ENCODE results near the gene RPH3AL. TPM values are rescaled to one million over a fixed set of nuclear protein-coding genes. Genes with fewer than 3 reads are reported as not detected.
A peak's percentile ranks its signal among the peaks of the same experiment; 100 is the strongest.

Gene RPH3AL
- total and polyA plus RNA-seq, 9 donors: 5.8 to 43.8 (median 21.0) TPM

- Histone ChIP-seq H3K9me3 (no peaks in the 10 kb centered on the region), H3K4me1 (ENCODE audit: insufficient read depth) (no peaks in the 10 kb centered on the region), H3K27ac (no peak overlapping the region), H3K4me3 (no peak overlapping the region), H3K36me3 (no peaks in the 10 kb centered on the region), H3K27me3 (no peaks in the 10 kb centered on the region)
- 79 to 87% (median 82%) methylated on average over 26 to 27 of the region's 27 CpGs for WGBS, 3 donors
- peak in 2 of 5 donors; percentile 17 to 27 for DNase-seq
- intact Hi-C loops (cut with DNase I): no loop called here
- TF ChIP-seq CTCF (IDR thresholded peaks at IDR 0.05) (no peak), EP300 (IDR thresholded peaks at IDR 0.05) (no peak), POLR2A (IDR thresholded peaks at IDR 0.05) (no peak)
These were observed 82.7 kb downstream of the RPH3AL start for GRCh38 chr17:269616-270514.

- H3K9me3 ChIP-seq: no peaks in the 10 kb centered on the region
- no peaks in the 10 kb centered on the region for H3K36me3 ChIP-seq
- no peak overlapping the region for H3K4me3 ChIP-seq
- H3K27me3 ChIP-seq: no peaks in the 10 kb centered on the region
- H3K27ac ChIP-seq: no peak overlapping the region
- H3K4me1 ChIP-seq (ENCODE audit: insufficient read depth): no peaks in the 10 kb centered on the region
- DNase-seq: peak in 4 of 5 donors; percentile 12 to 26 (median 20)
- 74 to 85% (median 81%) methylated on average over 31 of the region's 31 CpGs for WGBS, 3 donors
- intact Hi-C loops (cut with DNase I): no loop called here
- no peak for TF ChIP-seq CTCF (IDR thresholded peaks at IDR 0.05)
- no peak for TF ChIP-seq POLR2A (IDR thresholded peaks at IDR 0.05)
- no peak for TF ChIP-seq EP300 (IDR thresholded peaks at IDR 0.05)
These were observed 85.6 kb downstream of the RPH3AL start for GRCh38 chr17:266701-267667.

- intact Hi-C loops (cut with DNase I): no loop called here
- DNase-seq: peak in 4 of 5 donors; percentile 6 to 25 (median 8)
- WGBS, 3 donors: 88 to 93% (median 88%) methylated on average over 6 of the region's 6 CpGs
- H3K4me1 ChIP-seq (ENCODE audit: insufficient read depth): no peaks in the 10 kb centered on the region
- no peaks in the 10 kb centered on the region for H3K27me3 ChIP-seq
- no peaks in the 10 kb centered on the region for H3K36me3 ChIP-seq
- no peaks in the 10 kb centered on the region for H3K9me3 ChIP-seq
- H3K4me3 ChIP-seq: no peak overlapping the region
- no peak overlapping the region for H3K27ac ChIP-seq
- TF ChIP-seq EP300 (IDR thresholded peaks at IDR 0.05) (no peak), CTCF (IDR thresholded peaks at IDR 0.05) (no peak), POLR2A (IDR thresholded peaks at IDR 0.05) (no peak)
These were observed 86.4 kb downstream of the RPH3AL start for GRCh38 chr17:266219-266618.

- Histone ChIP-seq H3K36me3 (no peaks in the 10 kb centered on the region), H3K9me3 (no peaks in the 10 kb centered on the region), H3K27ac (no peak overlapping the region), H3K27me3 (no peaks in the 10 kb centered on the region), H3K4me1 (ENCODE audit: insufficient read depth) (no peaks in the 10 kb centered on the region), H3K4me3 (no peak overlapping the region)
- DNase-seq: peak; percentile 9 to 67 (median 39)
- intact Hi-C loops (cut with DNase I): no loop called here
- WGBS, 3 donors: 24 to 42% (median 31%) methylated on average over 10 of the region's 10 CpGs
- TF ChIP-seq EP300 (IDR thresholded peaks at IDR 0.05) (no peak), POLR2A (IDR thresholded peaks at IDR 0.05) (no peak), CTCF (IDR thresholded peaks at IDR 0.05) (no peak)
These were observed 86.9 kb downstream of the RPH3AL start for GRCh38 chr17:265718-266117.

Data from ovary (tissue), 9 donors.